ENCODE results near the gene FGGY. TPM values are rescaled to one million over a fixed set of nuclear protein-coding genes. Genes with fewer than 3 reads are reported as not detected.

FGGY gene
- total and polyA plus RNA-seq, 2 donors (not counting 1 experiment from before 2014, with no cell fraction given) = 6.1 to 38.5 TPM

DNA sequence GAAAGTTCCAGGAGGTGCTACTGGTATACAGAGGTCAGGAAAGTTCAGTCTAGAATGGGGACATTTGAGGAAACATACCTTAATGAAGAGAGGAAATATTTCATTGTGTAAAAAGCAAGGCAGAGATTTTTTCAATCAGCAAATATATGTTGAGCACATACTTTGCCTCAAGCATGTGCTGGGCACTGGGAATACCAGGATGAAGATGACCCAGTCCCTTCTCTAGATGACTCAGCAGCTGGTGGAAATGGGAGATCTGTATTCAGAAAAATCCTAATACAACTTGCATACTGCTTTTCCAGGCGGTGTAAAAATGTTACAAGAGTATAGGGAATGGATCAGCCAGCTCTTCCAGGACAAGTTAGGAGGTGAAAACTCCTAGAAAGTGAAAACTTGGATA is 229.3 kb downstream of the FGGY start:
- TF ChIP-seq EZH2 (IDR thresholded peaks at IDR 0.05; ENCODE audit: borderline replicate concordance, insufficient read depth, low read depth, low read length, poor library complexity, severe bottlenecking) = no peak
- TF ChIP-seq, protein P1, sequence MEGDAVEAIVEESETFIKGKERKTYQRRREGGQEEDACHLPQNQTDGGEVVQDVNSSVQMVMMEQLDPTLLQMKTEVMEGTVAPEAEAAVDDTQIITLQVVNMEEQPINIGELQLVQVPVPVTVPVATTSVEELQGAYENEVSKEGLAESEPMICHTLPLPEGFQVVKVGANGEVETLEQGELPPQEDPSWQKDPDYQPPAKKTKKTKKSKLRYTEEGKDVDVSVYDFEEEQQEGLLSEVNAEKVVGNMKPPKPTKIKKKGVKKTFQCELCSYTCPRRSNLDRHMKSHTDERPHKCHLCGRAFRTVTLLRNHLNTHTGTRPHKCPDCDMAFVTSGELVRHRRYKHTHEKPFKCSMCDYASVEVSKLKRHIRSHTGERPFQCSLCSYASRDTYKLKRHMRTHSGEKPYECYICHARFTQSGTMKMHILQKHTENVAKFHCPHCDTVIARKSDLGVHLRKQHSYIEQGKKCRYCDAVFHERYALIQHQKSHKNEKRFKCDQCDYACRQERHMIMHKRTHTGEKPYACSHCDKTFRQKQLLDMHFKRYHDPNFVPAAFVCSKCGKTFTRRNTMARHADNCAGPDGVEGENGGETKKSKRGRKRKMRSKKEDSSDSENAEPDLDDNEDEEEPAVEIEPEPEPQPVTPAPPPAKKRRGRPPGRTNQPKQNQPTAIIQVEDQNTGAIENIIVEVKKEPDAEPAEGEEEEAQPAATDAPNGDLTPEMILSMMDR (IDR thresholded peaks at IDR 0.05) = no peak
- no peaks in the 10 kb centered on the region for H4K20me1 ChIP-seq (ENCODE audit: control insufficient read depth, insufficient read depth, low read length, poor library complexity, severe bottlenecking)
- no peak overlapping the region for H3K4me3 ChIP-seq (ENCODE audit: control extremely low read depth in 1 of 5, extremely low read depth in 1 of 5, insufficient read depth in 1 of 5, low read depth in 2 of 5, low read length in 4 of 5)
- H3K4me2 ChIP-seq (replicated peaks; ENCODE audit: low read depth, low read length, poor library complexity, severe bottlenecking) = no peak overlapping the region
- ATAC-seq (ENCODE audit: low read depth) = no peak
- intact Hi-C loops (cut with micrococcal nuclease) = no loop called here
- Mint-ChIP-seq H3K27ac (no peak overlapping the region), H3K4me3 (no peak overlapping the region), H3K9me3 (ENCODE audit: insufficient read depth) (no peaks in the 10 kb centered on the region), H3K27me3 (no peaks in the 10 kb centered on the region), H3K4me1 (no peaks in the 10 kb centered on the region)
- WGBS (ENCODE audit: insufficient coverage) = no CpG with 5 or more reads among the region's 1 CpG
- no peaks in the 10 kb centered on the region for H3K79me2 ChIP-seq (ENCODE audit: control insufficient read depth, insufficient read depth, low read length)
- no peak overlapping the region for H3K27ac ChIP-seq (ENCODE audit: low read length in 2 of 2)
- H3K36me3 ChIP-seq (replicated peaks in 1 of 2; ENCODE audit: control extremely low read depth in 1 of 2, control insufficient read depth in 1 of 2, extremely low read depth in 1 of 2, insufficient read depth in 2 of 2, low read length in 1 of 2) = no peaks in the 10 kb centered on the region
- no peaks in the 10 kb centered on the region for H3K9me3 ChIP-seq (ENCODE audit: control extremely low read depth in 1 of 3, control insufficient read depth in 2 of 3, insufficient read depth in 1 of 3, low read length in 2 of 3)
- H3K27me3 ChIP-seq (replicated peaks in 1 of 4; ENCODE audit: control extremely low read depth in 1 of 4, control insufficient read depth in 3 of 4, insufficient read depth in 4 of 4, low read length in 3 of 4) = no peaks in the 10 kb centered on the region
- ChIA-PET POLR2A (no interaction called here), CTCF (no interaction called here)
- no peak overlapping the region for H2AFZ ChIP-seq (ENCODE audit: insufficient read depth, low read depth, low read length, poor library complexity, severe bottlenecking)
- H3K9ac ChIP-seq (ENCODE audit: low read length) = no peak overlapping the region
- DNase-seq = no peak
- H3K4me1 ChIP-seq (ENCODE audit: control insufficient read depth in 2 of 2, insufficient read depth in 2 of 2, low read length in 2 of 2) = no peaks in the 10 kb centered on the region

DNA sequence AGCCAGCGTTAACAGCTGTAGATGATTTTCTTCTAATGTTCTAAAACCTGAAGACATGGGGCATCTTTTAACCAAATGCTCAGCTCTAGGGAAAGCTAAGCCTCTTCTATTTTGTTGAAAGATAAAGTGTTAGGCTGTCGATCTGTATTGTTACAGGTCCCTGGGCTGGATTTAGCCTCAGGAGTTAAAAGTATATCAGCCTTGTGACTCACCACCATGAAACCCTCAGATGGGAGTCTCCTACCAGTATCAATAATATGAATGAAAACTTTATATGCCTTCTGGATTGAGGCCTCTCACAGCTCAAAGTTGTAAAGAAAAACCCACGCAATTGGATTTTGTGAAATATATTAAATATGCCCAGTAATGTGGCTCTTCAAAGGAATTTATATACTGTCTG is 231.6 kb downstream of the FGGY start:
- Histone ChIP-seq H3K79me2 (ENCODE audit: control insufficient read depth, insufficient read depth, low read length) (no peaks in the 10 kb centered on the region), H2AFZ (ENCODE audit: insufficient read depth, low read depth, low read length, poor library complexity, severe bottlenecking) (no peak overlapping the region), H3K9ac (ENCODE audit: low read length) (no peak overlapping the region), H3K4me1 (ENCODE audit: control insufficient read depth in 2 of 2, insufficient read depth in 2 of 2, low read length in 2 of 2) (no peaks in the 10 kb centered on the region), H3K4me2 (replicated peaks; ENCODE audit: low read depth, low read length, poor library complexity, severe bottlenecking) (no peak overlapping the region), H3K9me3 (ENCODE audit: control extremely low read depth in 1 of 3, control insufficient read depth in 2 of 3, insufficient read depth in 1 of 3, low read length in 2 of 3) (no peaks in the 10 kb centered on the region), H3K36me3 (replicated peaks in 1 of 2; ENCODE audit: control extremely low read depth in 1 of 2, control insufficient read depth in 1 of 2, extremely low read depth in 1 of 2, insufficient read depth in 2 of 2, low read length in 1 of 2) (no peaks in the 10 kb centered on the region), H3K27me3 (replicated peaks in 1 of 4; ENCODE audit: control extremely low read depth in 1 of 4, control insufficient read depth in 3 of 4, insufficient read depth in 4 of 4, low read length in 3 of 4) (no peaks in the 10 kb centered on the region), H3K27ac (ENCODE audit: low read length in 2 of 2) (no peak overlapping the region), H3K4me3 (ENCODE audit: control extremely low read depth in 1 of 5, extremely low read depth in 1 of 5, insufficient read depth in 1 of 5, low read depth in 2 of 5, low read length in 4 of 5) (no peak overlapping the region), H4K20me1 (ENCODE audit: control insufficient read depth, insufficient read depth, low read length, poor library complexity, severe bottlenecking) (no peaks in the 10 kb centered on the region)
- DNase-seq (no peak), ATAC-seq (ENCODE audit: low read depth) (no peak)
- POLR2A ChIA-PET = no interaction called here
- H3K9me3 Mint-ChIP-seq (ENCODE audit: insufficient read depth) = no peaks in the 10 kb centered on the region
- H3K27me3 Mint-ChIP-seq = no peaks in the 10 kb centered on the region
- CTCF ChIA-PET = no interaction called here
- no peak overlapping the region for H3K4me3 Mint-ChIP-seq
- intact Hi-C loops (cut with micrococcal nuclease) = no loop called here
- WGBS (ENCODE audit: insufficient coverage) = no CpG with 5 or more reads among the region's 3 CpGs
- TF ChIP-seq EZH2 (IDR thresholded peaks at IDR 0.05; ENCODE audit: borderline replicate concordance, insufficient read depth, low read depth, low read length, poor library complexity, severe bottlenecking) = no peak
- TF ChIP-seq, protein P1 (IDR thresholded peaks at IDR 0.05) = no peak
- no peaks in the 10 kb centered on the region for H3K4me1 Mint-ChIP-seq
- no peak overlapping the region for H3K27ac Mint-ChIP-seq
